ENCODE measurements around the gene WNK2.

The WNK2 gene

GRCh38 chr9:93198838-93199625 is 15.1 kb downstream of the WNK2 start:
- DNase-seq (ENCODE audit: low read depth, low spot score) = no peak

GRCh38 chr9:93200449-93200742 is 16.5 kb downstream of the WNK2 start:
- no peak for DNase-seq (ENCODE audit: low read depth, low spot score)

GRCh38 chr9:93200989-93201334 is 17.0 kb downstream of the WNK2 start:
- no peak for DNase-seq (ENCODE audit: low read depth, low spot score)

GRCh38 chr9:93203026-93203717 is 19.2 kb downstream of the WNK2 start:
- no peak for DNase-seq (ENCODE audit: low read depth, low spot score)

GRCh38 chr9:93203718-93204469 is 20.0 kb downstream of the WNK2 start:
- DNase-seq (ENCODE audit: low read depth, low spot score) = no peak

GRCh38 chr9:93204470-93205043 is 20.6 kb downstream of the WNK2 start:
- no peak for DNase-seq (ENCODE audit: low read depth, low spot score)

GRCh38 chr9:93205045-93205768 is 21.3 kb downstream of the WNK2 start:
- no peak for DNase-seq (ENCODE audit: low read depth, low spot score)

GRCh38 chr9:93205896-93206575 is 22.1 kb downstream of the WNK2 start:
- no peak for DNase-seq (ENCODE audit: low read depth, low spot score)

GRCh38 chr9:93206576-93207155 is 22.7 kb downstream of the WNK2 start:
- DNase-seq (ENCODE audit: low read depth, low spot score) = no peak

GRCh38 chr9:93207326-93207814 is 23.4 kb downstream of the WNK2 start:
- DNase-seq (ENCODE audit: low read depth, low spot score) = no peak

- DNase-seq (ENCODE audit: low read depth, low spot score) = no peak
Measured at GRCh38 chr9:93207860-93208734, 24.2 kb downstream of the WNK2 start.

- DNase-seq (ENCODE audit: low read depth, low spot score) = no peak
Measured at GRCh38 chr9:93209097-93209496, 25.2 kb downstream of the WNK2 start.

GRCh38 chr9:93209576-93210323 is 25.8 kb downstream of the WNK2 start:
- no peak for DNase-seq (ENCODE audit: low read depth, low spot score)

- no peak for DNase-seq (ENCODE audit: low read depth, low spot score)
Measured at GRCh38 chr9:93210324-93210973, 26.5 kb downstream of the WNK2 start.

- DNase-seq (ENCODE audit: low read depth, low spot score) = no peak
Measured at GRCh38 chr9:93210974-93211653, 27.2 kb downstream of the WNK2 start.

GRCh38 chr9:93211654-93212001 is 27.7 kb downstream of the WNK2 start:
- DNase-seq (ENCODE audit: low read depth, low spot score) = no peak

GRCh38 chr9:93212409-93212808 is 28.5 kb downstream of the WNK2 start:
- DNase-seq (ENCODE audit: low read depth, low spot score) = no peak

GRCh38 chr9:93216073-93216365 is 32.1 kb downstream of the WNK2 start:
- no peak for DNase-seq (ENCODE audit: low read depth, low spot score)

Data from iPS DF 19.7 (cell line).